Activated CD4-positive, alpha-beta T cell treated with anti-CD3 and anti-CD28 coated beads, Interleukin-2, amount 10 ng/mL, durations not matched to agents 24 days and 14 days (primary cell): Measurements from ENCODE around the gene FUT7. TPM values are rescaled to one million over a fixed set of nuclear protein-coding genes. Genes with fewer than 3 reads are reported as not detected.

Source experiments
- DNase-seq: peaks from one replicate; pipeline ENCODE4 v3.0.0; 2022
- H3K27ac Mint-ChIP-seq: one replicate; pipeline ENCODE4 v1.8.0; 2022; ENCODE audit warnings: mild to moderate bottlenecking, mixed read lengths
- H3K27me3 Mint-ChIP-seq: one replicate; pipeline ENCODE4 v1.8.0; 2022; ENCODE audit warnings: mixed read lengths
- H3K36me3 Mint-ChIP-seq: one replicate; pipeline ENCODE4 v1.8.0; 2022; ENCODE audit warnings: low read depth, mild to moderate bottlenecking, mixed read lengths
- H3K4me1 Mint-ChIP-seq: one replicate; pipeline ENCODE4 v1.8.0; 2021; ENCODE audit warnings: mixed read lengths
- H3K4me3 Mint-ChIP-seq: one replicate; pipeline ENCODE4 v1.8.0; 2022; ENCODE audit warnings: mild to moderate bottlenecking, moderate library complexity, mixed read lengths
- H3K9me3 Mint-ChIP-seq: one replicate; pipeline ENCODE4 v1.8.0; 2021; ENCODE audit warnings: mixed read lengths
- intact Hi-C: fragments of 100-400 bp; cut with micrococcal nuclease; formaldehyde crosslinking; loops from one replicate; pipeline ENCODE4 v1.15.1; 2023
- total RNA-seq: library from RNA; stranded (reverse); gene quantifications from 2 replicates; pipeline ENCODE4 v1.2.3, GENCODE V29; 2022

Gene FUT7
- total RNA-seq, 1 donor from 2014 or later, result not detected

- Mint-ChIP-seq H3K36me3 (peaks cover 3% of the 10 kb centered on the region), H3K9me3 (no peaks in the 10 kb centered on the region), H3K27me3 (no peaks in the 10 kb centered on the region), H3K27ac (no peak overlapping the region), H3K4me1 (peaks cover 3% of the 10 kb centered on the region), H3K4me3 (no peak overlapping the region)
- DNase-seq, result no peak
- intact Hi-C loops, result no loop called here
These were observed 30.5 kb upstream of the FUT7 start for GRCh38 chr9:137062384-137062783.

GRCh38 chr9:137058521-137059234 lies 26.8 kb upstream of the FUT7 start:
- no peak overlapping the region for H3K27ac Mint-ChIP-seq
- DNase-seq, result no peak
- no peaks in the 10 kb centered on the region for H3K36me3 Mint-ChIP-seq
- no peak overlapping the region for H3K4me3 Mint-ChIP-seq
- H3K27me3 Mint-ChIP-seq, result peaks cover 2% of the 10 kb centered on the region
- no peaks in the 10 kb centered on the region for H3K9me3 Mint-ChIP-seq
- intact Hi-C loops, result no loop called here
- H3K4me1 Mint-ChIP-seq, result no peaks in the 10 kb centered on the region

DNA sequence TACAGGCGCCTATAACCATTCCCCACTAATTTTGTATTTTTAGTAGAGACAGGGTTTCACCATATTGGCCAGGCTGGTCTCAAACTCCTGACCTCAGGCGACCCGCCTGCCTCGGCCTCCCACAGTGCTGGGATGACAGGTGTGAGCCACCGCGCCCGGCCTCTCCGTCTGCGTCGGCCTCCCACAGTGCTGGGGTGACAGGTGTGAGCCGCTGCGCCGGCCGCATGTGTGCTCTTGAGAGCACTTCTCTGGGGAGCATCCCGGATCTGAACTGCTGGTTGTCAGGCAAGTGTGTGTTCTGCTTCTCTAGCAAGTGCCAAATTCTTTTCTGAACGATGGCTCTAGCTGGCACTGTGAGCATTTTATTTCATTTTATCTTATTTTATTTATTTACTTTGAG lies 25.7 kb upstream of the FUT7 start:
- Mint-ChIP-seq H3K36me3 (no peaks in the 10 kb centered on the region), H3K4me3 (no peak overlapping the region), H3K27ac (no peak overlapping the region), H3K27me3 (peaks cover 5% of the 10 kb centered on the region), H3K4me1 (no peaks in the 10 kb centered on the region), H3K9me3 (no peaks in the 10 kb centered on the region)
- DNase-seq, result no peak
- intact Hi-C loops, result no loop called here

- DNase-seq, result no peak
- peaks cover 11% of the 10 kb centered on the region for H3K27me3 Mint-ChIP-seq
- H3K4me1 Mint-ChIP-seq, result no peaks in the 10 kb centered on the region
- H3K27ac Mint-ChIP-seq, result no peak overlapping the region
- H3K4me3 Mint-ChIP-seq, result no peak overlapping the region
- H3K9me3 Mint-ChIP-seq, result no peaks in the 10 kb centered on the region
- intact Hi-C loops, result no loop called here
- no peaks in the 10 kb centered on the region for H3K36me3 Mint-ChIP-seq
These were observed 25.0 kb upstream of the FUT7 start for GRCh38 chr9:137056739-137057415.

DNA sequence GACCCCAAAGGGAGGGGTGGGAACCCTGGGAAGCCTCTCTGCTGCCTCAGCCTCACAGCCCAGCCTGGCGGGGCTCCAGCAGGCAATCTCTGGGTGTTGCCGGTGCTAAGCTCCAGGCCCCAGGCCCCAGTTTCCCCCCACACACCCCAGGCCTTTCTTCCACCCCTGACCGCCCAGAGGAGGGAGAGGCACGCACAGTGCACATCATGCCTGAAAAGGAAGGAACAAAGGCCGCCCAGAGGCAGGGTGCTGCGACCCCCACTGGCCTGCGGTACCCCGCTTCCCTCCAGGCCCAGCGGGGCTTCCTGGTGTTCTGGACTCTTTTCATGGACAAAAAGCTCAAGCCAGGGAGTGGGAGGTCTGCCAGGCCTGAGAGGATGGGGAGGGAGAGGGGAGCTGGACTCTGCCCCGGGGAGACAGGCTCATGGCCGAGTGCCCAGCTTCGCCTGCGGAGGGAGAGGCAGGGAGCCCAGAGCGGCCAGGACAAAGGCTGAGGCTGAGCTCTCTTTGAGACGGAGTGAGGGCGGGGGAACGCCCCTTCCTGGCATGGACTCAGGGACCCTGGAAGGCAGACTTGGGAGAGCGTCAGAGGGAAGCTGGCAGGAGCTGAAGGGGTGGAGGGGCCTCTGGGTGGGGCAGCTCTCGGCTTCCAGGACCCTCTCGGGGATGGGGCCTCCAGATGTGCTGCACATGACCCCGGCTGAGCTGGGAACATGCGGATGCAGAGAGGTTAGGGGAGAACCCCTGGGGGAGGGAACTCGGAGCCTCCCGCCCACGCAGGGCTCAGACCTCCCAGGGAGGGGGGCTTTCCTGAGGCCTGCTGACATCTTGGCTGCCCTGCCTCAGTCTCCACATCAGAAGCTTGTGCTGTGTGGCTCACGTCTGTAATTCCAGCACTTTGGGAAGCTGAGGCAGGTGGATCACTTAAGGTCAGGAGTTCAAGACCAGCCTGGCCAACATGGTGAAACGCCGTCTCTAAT lies 23.8 kb upstream of the FUT7 start:
- intact Hi-C loops, result no loop called here
- Mint-ChIP-seq H3K4me3 (no peak overlapping the region), H3K27me3 (peaks cover 13% of the 10 kb centered on the region), H3K4me1 (no peaks in the 10 kb centered on the region), H3K27ac (no peak overlapping the region), H3K36me3 (no peaks in the 10 kb centered on the region), H3K9me3 (no peaks in the 10 kb centered on the region)
- no peak for DNase-seq

DNA sequence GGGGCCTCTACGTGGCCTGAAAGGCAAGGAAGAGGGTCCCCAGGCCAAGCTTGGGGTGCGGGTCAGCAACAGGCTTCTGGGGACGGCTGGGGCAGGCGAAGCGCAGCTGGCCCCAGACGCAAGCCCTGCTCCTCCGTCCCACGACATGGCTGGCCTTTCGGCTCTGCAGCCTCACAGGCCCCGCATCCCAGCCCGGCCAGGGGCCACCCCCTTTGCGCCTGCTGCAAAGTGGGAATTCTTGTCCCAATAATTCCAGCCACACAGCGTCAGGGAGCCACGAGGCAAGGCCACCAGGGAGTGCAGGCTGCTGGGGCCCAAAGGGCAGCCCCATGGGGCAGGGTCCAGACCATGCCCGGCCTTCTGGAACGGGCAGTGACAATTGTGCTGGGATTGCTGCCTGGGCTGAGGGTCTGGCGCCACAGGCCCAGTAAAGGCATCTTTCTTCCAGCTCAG lies 23.1 kb upstream of the FUT7 start:
- H3K27ac Mint-ChIP-seq, result no peak overlapping the region
- H3K36me3 Mint-ChIP-seq, result no peaks in the 10 kb centered on the region
- H3K4me1 Mint-ChIP-seq, result no peaks in the 10 kb centered on the region
- intact Hi-C loops, result no loop called here
- H3K9me3 Mint-ChIP-seq, result no peaks in the 10 kb centered on the region
- peaks cover 19% of the 10 kb centered on the region for H3K27me3 Mint-ChIP-seq
- no peak for DNase-seq
- no peak overlapping the region for H3K4me3 Mint-ChIP-seq

DNA sequence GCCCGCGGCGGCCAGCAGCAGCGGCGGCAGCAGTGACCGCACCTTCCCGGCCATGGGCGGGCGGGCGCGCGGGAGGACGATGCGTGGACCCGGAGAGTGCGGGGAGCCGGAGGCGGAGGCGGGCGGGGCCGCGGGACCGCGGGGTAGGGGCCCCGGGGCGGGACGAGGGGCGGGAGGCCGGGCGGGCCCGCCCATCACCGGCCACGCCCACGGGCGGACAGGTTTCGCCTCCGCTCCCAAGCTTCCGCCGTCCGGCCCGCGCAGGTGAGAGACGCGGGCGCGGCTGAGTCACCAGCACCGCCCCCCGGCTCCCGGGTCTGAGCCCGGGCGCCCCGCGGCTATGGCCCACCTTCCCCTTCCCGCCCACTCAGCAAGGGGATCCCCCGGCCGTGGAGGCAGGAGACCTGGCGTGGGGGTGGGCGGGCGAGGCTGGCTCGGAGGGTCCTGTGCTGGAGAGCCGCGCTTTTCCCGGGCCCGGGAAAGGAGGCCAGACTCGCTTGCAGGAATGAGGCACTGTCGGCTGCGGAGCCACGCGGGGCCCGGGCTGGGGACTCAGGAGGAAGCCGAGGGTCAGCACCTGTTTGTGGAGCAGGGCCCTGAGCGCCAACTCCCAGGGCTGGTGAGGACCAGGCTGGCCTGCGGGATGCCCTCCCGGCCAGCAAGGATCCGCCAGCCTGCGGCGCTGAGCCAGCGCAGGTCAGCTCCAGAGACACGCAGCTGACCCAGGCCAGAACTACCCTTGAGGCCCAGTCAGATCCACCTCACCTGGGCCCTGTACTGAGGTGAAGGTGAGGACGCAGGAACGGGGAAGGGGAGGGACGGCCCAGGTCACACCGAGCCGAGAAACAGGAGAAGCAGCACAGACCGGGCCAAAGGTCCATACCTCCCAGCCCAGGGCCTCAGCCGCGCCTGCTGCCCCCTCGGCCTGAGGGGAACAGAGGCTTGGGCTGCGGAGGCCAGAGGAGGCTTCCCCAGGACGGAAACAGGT lies 22.4 kb upstream of the FUT7 start, which contains the start of gene ENTPD2:
ENTPD2 (minus strand) TSS at position 118 of the 988 bp plus-strand sequence; CDS start at position 54, 64 bp downstream.
- peak; percentile 84 for DNase-seq
- intact Hi-C loops, result no loop called here
- Mint-ChIP-seq H3K36me3 (no peaks in the 10 kb centered on the region), H3K9me3 (no peaks in the 10 kb centered on the region), H3K4me1 (peaks cover 1% of the 10 kb centered on the region), H3K27me3 (peaks cover 25% of the 10 kb centered on the region), H3K4me3 (no peak within 1 kb of the TSS), H3K27ac (no peak within 1 kb of the TSS)

DNA sequence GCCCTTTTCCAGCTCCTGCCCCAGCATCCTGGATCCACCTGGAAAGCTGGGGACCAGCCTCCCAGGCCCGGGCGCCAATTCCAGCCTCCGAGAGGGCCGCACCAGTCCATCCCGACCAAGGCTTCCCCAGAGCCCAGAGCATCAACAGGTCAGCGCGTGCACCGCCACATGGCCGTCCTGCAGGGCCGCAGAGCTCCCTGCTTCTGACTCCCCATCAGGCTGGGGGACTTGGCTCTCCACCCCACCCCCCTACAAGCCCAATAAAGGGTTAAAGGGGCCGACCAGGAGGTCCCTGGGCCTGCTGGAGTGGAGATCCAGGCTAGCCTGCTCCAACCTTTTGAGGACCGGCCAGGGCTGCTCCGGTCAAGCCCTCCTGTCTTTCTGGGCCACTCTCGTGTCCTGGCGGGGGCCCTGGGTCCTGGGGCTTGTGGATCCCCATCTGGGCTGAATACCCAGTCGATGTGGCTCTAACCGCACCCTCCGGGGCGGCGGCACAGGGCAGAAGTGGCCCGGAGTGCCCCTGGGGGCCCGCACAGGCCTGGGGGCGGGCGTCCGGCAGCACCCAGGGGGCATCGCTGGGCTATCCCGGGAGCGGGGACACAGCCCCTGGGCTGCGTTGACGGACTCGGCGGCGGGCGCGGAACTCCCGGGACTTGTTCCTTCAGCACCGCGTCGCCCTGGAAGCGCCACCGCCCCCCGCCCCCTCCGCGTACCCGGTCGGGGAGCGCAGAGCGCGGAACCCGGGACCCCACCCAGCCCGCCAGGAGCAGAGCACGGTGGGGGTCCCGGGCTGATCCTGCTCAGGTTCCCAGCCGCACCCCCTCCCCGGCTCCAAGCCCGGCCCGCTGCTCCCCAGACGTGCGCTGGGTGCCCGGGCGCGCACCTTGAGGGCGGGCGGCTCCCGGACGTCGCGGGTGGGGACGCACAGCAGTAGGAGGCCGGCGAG lies 21.4 kb upstream of the FUT7 start:
- Mint-ChIP-seq H3K4me3 (no peak overlapping the region), H3K9me3 (no peaks in the 10 kb centered on the region), H3K27me3 (peaks cover 25% of the 10 kb centered on the region), H3K27ac (no peak overlapping the region), H3K4me1 (peaks cover 1% of the 10 kb centered on the region), H3K36me3 (no peaks in the 10 kb centered on the region)
- DNase-seq, result no peak
- intact Hi-C loops, result no loop called here

- H3K4me3 Mint-ChIP-seq, result no peak overlapping the region
- H3K36me3 Mint-ChIP-seq, result no peaks in the 10 kb centered on the region
- H3K9me3 Mint-ChIP-seq, result no peaks in the 10 kb centered on the region
- DNase-seq, result no peak
- peaks cover 34% of the 10 kb centered on the region for H3K27me3 Mint-ChIP-seq
- H3K27ac Mint-ChIP-seq, result no peak overlapping the region
- peaks cover 1% of the 10 kb centered on the region for H3K4me1 Mint-ChIP-seq
- intact Hi-C loops, result no loop called here
These were observed 20.4 kb upstream of the FUT7 start for GRCh38 chr9:137052293-137052692.

- Mint-ChIP-seq H3K4me1 (peaks cover 1% of the 10 kb centered on the region), H3K27ac (no peak overlapping the region), H3K9me3 (no peaks in the 10 kb centered on the region), H3K27me3 (peaks cover 34% of the 10 kb centered on the region), H3K4me3 (no peak overlapping the region), H3K36me3 (no peaks in the 10 kb centered on the region)
- intact Hi-C loops, result no loop called here
- no peak for DNase-seq
These were observed 19.3 kb upstream of the FUT7 start for GRCh38 chr9:137051145-137051724.

DNA sequence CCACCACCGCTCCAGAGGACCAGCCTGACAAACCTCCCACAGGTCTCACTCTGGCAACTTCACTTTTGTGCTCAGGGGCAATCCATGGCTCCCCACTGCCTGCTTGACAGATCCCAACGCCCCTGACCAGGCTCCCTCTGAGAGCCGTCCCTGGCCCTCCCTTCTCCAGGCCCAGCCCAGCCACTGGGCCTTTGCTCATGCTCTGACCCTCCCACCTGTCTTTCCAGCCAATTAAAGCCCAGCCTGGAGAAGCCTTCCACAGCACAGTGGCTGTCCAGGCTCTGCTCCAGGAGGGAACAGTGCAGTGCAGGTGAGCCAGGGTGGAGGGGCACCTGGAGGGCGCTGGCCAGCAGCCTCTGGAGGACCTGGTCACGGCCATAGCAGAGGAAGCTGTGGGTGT lies 18.7 kb upstream of the FUT7 start:
- H3K27ac Mint-ChIP-seq, result no peak overlapping the region
- H3K27me3 Mint-ChIP-seq, result peaks cover 34% of the 10 kb centered on the region
- intact Hi-C loops, result no loop called here
- no peak for DNase-seq
- H3K4me3 Mint-ChIP-seq, result no peak overlapping the region
- no peaks in the 10 kb centered on the region for H3K9me3 Mint-ChIP-seq
- peaks cover 1% of the 10 kb centered on the region for H3K4me1 Mint-ChIP-seq
- H3K36me3 Mint-ChIP-seq, result no peaks in the 10 kb centered on the region
